DOHH2 (cell line): ENCODE results near the gene BAZ1A.

Experiments used
- H3F3A ChIP-seq: fragments of 200-600 bp; sonication (generic), shearing (Covaris generic); 2 replicates; pipeline ENCODE4 v1.6.0; 2016; ENCODE audit warnings: antibody characterized with exemption, mild to moderate bottlenecking; ENCODE audit not compliant: control insufficient read depth, insufficient read depth
- H3K27ac ChIP-seq: fragments of 200-600 bp; sonication (generic); 2 replicates; pipeline ENCODE4 v1.5.1; 2014; ENCODE audit warnings: low read depth, mild to moderate bottlenecking, low read length, moderate library complexity
- H3K27me3 ChIP-seq: fragments of 200-600 bp; sonication (generic); 2 replicates; pipeline ENCODE4 v1.6.1; 2014; ENCODE audit warnings: mild to moderate bottlenecking, low read length, mixed read lengths; ENCODE audit not compliant: control insufficient read depth
- H3K36me3 ChIP-seq: fragments of 200-600 bp; sonication (generic); 2 replicates; pipeline ENCODE4 v1.6.1; 2014; ENCODE audit warnings: mild to moderate bottlenecking, low read length, moderate library complexity, mixed read lengths; ENCODE audit not compliant: control insufficient read depth
- H3K4me1 ChIP-seq: fragments of 200-600 bp; sonication (generic); 2 replicates; pipeline ENCODE4 v1.6.1; 2014; ENCODE audit warnings: mild to moderate bottlenecking, low read length, mixed read lengths; ENCODE audit not compliant: control insufficient read depth
- H3K4me2 ChIP-seq: fragments of 200-600 bp; sonication (generic); 2 replicates; pipeline ENCODE4 v1.6.0; 2014; ENCODE audit warnings: mild to moderate bottlenecking, low read length, moderate library complexity
- H3K4me3 ChIP-seq: fragments of 200-600 bp; sonication (generic); 2 replicates; pipeline ENCODE4 v1.5.1; 2014; ENCODE audit warnings: mild to moderate bottlenecking, low read length, mixed read lengths
- H3K79me2 ChIP-seq: fragments of 200-600 bp; sonication (generic); 2 replicates; pipeline ENCODE4 v1.6.1; 2014; ENCODE audit warnings: mild to moderate bottlenecking, low read length, mixed read lengths; ENCODE audit not compliant: control insufficient read depth
- H3K9me2 ChIP-seq: fragments of 200-600 bp; sonication (generic); replicated peaks from 2 replicates; pipeline ENCODE4 v1.6.1; 2014; ENCODE audit warnings: mild to moderate bottlenecking, low read length, mixed read lengths; ENCODE audit not compliant: control insufficient read depth
- H3K9me3 ChIP-seq: fragments of 200-600 bp; sonication (generic); 2 replicates; pipeline ENCODE4 v1.6.1; 2014; ENCODE audit warnings: antibody characterized with exemption, low read length, mixed read lengths; ENCODE audit not compliant: control insufficient read depth, insufficient read depth
- H4K20me1 ChIP-seq: fragments of 200-600 bp; sonication (generic); 2 replicates; pipeline ENCODE4 v1.6.0; 2014; ENCODE audit warnings: low read depth, mild to moderate bottlenecking, antibody characterized with exemption, low read length, moderate library complexity; ENCODE audit not compliant: control insufficient read depth, insufficient read depth
- EZH2phosphoT487 ChIP-seq: fragments of 200-600 bp; sonication (generic); IDR thresholded peaks from 2 replicates; pipeline ENCODE4 v1.6.1; 2017; ENCODE audit warnings: borderline replicate concordance, mild to moderate bottlenecking, antibody characterized with exemption, low read length, moderate library complexity, mixed read lengths
- TF ChIP-seq, protein P1 (sequence below): fragments of 200-600 bp; sonication (generic); IDR thresholded peaks from one replicate; pipeline ENCODE4 v1.5.1; 2014; ENCODE audit warnings: antibody characterized with exemption, mild to moderate bottlenecking, low read depth, low read length; ENCODE audit not compliant: poor library complexity, severe bottlenecking

BAZ1A gene

DNA sequence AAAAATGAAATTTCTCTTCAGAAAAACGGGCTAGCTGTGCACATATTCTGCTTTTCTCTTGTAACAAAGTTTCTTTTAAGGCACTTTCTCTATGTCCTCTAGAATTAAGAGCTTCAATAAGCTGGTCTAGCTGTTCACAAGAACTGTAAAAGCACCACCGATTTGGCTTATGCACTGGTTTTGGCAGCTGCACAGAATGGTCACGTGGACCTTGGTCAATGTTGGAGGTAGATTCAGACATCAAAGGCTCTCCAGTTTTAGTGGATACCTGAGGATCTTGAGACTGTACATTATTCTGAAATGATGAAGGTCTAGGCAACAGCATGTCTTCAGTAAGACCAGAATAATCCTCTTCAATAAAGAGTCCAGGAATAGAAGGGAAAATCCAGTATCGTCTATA lies 99.2 kb downstream of the BAZ1A start:
- Histone ChIP-seq H3F3A (peaks cover 7% of the 10 kb centered on the region), H3K36me3 (peaks cover 87% of the 10 kb centered on the region), H3K27me3 (no peaks in the 10 kb centered on the region), H3K9me2 (no peaks in the 10 kb centered on the region), H3K27ac (no peak overlapping the region), H3K4me3 (no peak overlapping the region), H3K4me2 (no peak overlapping the region), H4K20me1 (no peaks in the 10 kb centered on the region), H3K4me1 (no peaks in the 10 kb centered on the region), H3K79me2 (0 out of 2 replicates have a peak, but pooled peaks cover 3% of the 10 kb centered on the region), H3K9me3 (no peaks in the 10 kb centered on the region)
- TF ChIP-seq, protein P1, sequence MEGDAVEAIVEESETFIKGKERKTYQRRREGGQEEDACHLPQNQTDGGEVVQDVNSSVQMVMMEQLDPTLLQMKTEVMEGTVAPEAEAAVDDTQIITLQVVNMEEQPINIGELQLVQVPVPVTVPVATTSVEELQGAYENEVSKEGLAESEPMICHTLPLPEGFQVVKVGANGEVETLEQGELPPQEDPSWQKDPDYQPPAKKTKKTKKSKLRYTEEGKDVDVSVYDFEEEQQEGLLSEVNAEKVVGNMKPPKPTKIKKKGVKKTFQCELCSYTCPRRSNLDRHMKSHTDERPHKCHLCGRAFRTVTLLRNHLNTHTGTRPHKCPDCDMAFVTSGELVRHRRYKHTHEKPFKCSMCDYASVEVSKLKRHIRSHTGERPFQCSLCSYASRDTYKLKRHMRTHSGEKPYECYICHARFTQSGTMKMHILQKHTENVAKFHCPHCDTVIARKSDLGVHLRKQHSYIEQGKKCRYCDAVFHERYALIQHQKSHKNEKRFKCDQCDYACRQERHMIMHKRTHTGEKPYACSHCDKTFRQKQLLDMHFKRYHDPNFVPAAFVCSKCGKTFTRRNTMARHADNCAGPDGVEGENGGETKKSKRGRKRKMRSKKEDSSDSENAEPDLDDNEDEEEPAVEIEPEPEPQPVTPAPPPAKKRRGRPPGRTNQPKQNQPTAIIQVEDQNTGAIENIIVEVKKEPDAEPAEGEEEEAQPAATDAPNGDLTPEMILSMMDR, result no peak
- TF ChIP-seq EZH2phosphoT487, result no peak

DNA sequence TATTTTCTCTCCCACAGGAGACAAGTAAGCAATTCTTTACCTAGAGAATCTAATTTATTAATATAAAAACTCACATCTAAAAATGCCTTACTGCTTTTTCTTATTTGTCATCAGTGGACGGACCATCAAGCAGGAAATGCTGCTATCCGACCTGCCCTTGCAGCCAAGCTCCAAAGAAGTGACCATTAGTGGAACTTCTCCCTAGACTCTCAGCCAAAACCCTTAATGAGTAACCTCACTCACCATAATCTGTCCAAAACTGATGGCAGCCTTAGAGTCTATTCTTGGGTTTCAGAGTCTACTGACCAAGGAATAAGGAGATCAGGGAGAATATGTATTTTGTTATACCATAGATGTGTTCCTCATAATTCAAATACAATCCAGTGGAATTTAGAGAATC lies 99.8 kb downstream of the BAZ1A start:
- no peaks in the 10 kb centered on the region for H3K4me1 ChIP-seq
- H3K4me3 ChIP-seq, result no peak overlapping the region
- H3K9me2 ChIP-seq, result no peaks in the 10 kb centered on the region
- peaks cover 7% of the 10 kb centered on the region for H3F3A ChIP-seq
- no peak overlapping the region for H3K27ac ChIP-seq
- no peaks in the 10 kb centered on the region for H4K20me1 ChIP-seq
- H3K27me3 ChIP-seq, result no peaks in the 10 kb centered on the region
- TF ChIP-seq, protein P1, result no peak
- no peak for TF ChIP-seq EZH2phosphoT487
- no peaks in the 10 kb centered on the region for H3K9me3 ChIP-seq
- 0 out of 2 replicates have a peak, but pooled peaks cover 3% of the 10 kb centered on the region for H3K79me2 ChIP-seq
- peaks cover 88% of the 10 kb centered on the region for H3K36me3 ChIP-seq
- no peak overlapping the region for H3K4me2 ChIP-seq

DNA sequence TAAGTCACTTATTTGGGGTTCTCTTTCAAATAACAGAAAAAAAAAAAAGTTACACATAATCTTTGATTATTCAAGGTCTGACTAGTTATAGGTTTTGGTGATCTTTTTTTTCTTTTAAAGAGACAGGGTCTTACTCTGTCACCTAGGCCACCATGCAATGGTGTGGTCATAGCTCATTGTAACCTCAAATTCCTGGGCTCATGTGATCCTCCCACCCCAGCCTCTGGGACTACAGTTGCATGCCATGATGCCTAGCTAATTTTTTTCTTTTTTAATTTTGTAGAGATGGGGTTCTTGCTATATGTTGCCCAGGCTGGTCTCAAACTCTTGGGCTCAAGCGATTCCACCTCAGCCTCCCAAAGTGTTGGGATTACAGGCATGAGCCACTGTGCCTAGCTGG lies 104.3 kb downstream of the BAZ1A start:
- H3K36me3 ChIP-seq, result peaks cover 85% of the 10 kb centered on the region
- H3K27ac ChIP-seq, result no peak overlapping the region
- H3K79me2 ChIP-seq, result peaks cover 5% of the 10 kb centered on the region; the same call in 1 of the 2 replicates
- TF ChIP-seq, protein P1, result no peak
- no peak for TF ChIP-seq EZH2phosphoT487
- peaks cover 9% of the 10 kb centered on the region for H3K4me1 ChIP-seq
- no peak overlapping the region for H3K4me3 ChIP-seq
- H3F3A ChIP-seq, result peaks cover 4% of the 10 kb centered on the region
- H3K9me3 ChIP-seq, result no peaks in the 10 kb centered on the region
- H3K4me2 ChIP-seq, result no peak overlapping the region
- no peaks in the 10 kb centered on the region for H4K20me1 ChIP-seq
- no peaks in the 10 kb centered on the region for H3K27me3 ChIP-seq
- H3K9me2 ChIP-seq, result no peaks in the 10 kb centered on the region

DNA sequence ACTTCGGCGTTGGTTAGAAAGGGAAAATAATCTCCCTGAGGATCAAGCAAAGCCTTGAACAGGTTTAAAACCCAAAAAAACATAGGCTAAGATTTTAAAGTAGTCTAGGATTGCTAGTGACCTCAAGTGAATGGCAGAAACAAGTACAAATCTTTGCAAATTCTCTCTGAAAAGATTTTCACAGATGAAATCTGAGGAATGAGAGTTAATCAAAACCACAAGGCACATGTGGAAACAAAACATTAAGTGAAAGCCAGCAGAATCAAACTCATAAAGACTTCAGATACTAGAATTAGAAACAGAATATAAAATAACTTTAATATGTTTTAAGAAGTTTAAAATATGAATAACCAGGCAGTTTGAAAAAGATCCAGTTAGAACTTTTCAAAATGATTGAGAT lies 108.6 kb downstream of the BAZ1A start:
- Histone ChIP-seq H3K4me3 (no peak overlapping the region), H3K4me2 (no peak overlapping the region), H3K36me3 (peaks cover 92% of the 10 kb centered on the region), H3K9me3 (no peaks in the 10 kb centered on the region), H3K9me2 (no peaks in the 10 kb centered on the region), H3K79me2 (peaks cover 3% of the 10 kb centered on the region; the same call in 1 of the 2 replicates), H3K4me1 (peaks cover 13% of the 10 kb centered on the region), H3K27ac (no peak overlapping the region), H3F3A (peaks cover 6% of the 10 kb centered on the region; the same call in 1 of the 2 replicates), H4K20me1 (no peaks in the 10 kb centered on the region), H3K27me3 (no peaks in the 10 kb centered on the region)
- no peak for TF ChIP-seq EZH2phosphoT487
- TF ChIP-seq, protein P1, result no peak
